ENCODE data around the gene TRPM3.

The TRPM3 gene

DNA sequence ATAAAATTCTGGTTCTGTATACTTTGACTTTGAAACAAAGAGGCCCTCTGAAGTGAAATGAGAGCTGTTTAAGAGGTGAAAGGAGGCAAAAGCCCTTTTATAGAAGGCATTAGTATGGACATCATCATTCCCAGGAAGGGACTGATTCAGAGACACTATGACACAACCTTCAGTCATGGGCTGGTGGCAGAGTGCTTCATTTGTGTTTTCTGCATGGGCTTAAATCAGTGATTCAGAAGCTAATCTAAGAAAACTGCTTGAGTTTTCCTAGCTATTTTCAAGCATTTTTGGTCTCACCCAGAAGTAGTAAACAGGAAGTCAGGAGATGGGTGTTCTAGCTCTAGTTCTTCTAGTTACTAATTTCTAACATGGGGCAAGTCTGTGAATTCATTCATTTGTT is 288.9 kb downstream of the TRPM3 start:
- H3K4me3 ChIP-seq (ENCODE audit: low read depth, low read length): no peak overlapping the region
- TF ChIP-seq, protein P1, sequence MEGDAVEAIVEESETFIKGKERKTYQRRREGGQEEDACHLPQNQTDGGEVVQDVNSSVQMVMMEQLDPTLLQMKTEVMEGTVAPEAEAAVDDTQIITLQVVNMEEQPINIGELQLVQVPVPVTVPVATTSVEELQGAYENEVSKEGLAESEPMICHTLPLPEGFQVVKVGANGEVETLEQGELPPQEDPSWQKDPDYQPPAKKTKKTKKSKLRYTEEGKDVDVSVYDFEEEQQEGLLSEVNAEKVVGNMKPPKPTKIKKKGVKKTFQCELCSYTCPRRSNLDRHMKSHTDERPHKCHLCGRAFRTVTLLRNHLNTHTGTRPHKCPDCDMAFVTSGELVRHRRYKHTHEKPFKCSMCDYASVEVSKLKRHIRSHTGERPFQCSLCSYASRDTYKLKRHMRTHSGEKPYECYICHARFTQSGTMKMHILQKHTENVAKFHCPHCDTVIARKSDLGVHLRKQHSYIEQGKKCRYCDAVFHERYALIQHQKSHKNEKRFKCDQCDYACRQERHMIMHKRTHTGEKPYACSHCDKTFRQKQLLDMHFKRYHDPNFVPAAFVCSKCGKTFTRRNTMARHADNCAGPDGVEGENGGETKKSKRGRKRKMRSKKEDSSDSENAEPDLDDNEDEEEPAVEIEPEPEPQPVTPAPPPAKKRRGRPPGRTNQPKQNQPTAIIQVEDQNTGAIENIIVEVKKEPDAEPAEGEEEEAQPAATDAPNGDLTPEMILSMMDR (IDR thresholded peaks at IDR 0.05; ENCODE audit: borderline replicate concordance, insufficient read depth, low read depth, low read length): no peak

DNA sequence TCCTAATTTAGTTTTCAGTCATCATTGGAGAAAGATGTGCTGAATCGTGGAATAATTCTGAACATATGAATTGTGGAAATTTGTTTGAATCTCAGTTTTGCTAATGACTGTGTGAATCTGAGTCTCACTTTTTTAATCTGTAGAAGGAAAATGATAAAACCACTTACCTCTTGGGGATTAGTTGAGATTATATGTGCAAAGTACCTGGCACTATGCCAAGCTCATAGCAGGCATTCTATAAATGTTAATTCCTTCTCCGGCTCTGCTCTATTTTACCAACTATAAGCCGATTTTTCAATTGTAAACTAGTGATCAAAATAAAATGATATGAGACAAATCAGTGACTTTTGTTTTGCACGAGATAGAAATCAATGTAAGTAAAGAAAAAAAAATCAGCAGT is 290.8 kb downstream of the TRPM3 start:
- TF ChIP-seq, protein P1 (IDR thresholded peaks at IDR 0.05; ENCODE audit: borderline replicate concordance, insufficient read depth, low read depth, low read length): no peak
- H3K4me3 ChIP-seq (ENCODE audit: low read depth, low read length): no peak overlapping the region

DNA sequence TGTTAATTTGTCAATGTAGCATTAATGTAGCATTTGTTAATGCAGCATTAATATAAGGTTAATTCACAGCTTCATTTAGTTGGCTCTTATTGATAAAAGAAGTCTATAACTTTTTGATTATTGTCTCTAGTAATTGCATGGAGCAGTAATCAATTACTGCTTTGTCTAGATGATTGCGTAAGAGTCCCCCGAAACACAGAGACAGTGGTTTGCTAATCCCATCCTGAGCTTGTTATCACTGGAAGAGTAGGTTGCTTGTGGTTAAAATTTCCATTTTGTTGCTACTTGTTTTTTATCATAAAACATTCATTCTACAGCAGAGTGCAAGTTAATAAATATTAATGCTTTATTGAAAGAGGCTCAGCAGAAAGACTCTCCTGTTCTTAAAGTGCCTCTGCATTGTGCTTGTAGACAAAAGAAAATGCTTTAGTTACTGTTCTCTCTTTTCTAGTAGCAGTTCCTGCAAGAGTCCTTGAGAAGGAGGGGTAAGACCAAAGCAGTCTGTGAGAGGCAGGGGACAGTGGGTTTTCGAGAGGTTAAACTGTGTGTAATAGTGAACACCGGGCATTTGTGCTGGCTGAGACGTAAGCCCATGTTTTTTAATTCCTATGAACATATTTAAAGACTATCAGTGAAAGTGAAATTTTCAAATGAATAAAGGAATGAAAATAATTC is 291.7 kb downstream of the TRPM3 start:
- H3K4me3 ChIP-seq (ENCODE audit: low read depth, low read length): no peak overlapping the region
- TF ChIP-seq, protein P1 (IDR thresholded peaks at IDR 0.05; ENCODE audit: borderline replicate concordance, insufficient read depth, low read depth, low read length): no peak

DNA sequence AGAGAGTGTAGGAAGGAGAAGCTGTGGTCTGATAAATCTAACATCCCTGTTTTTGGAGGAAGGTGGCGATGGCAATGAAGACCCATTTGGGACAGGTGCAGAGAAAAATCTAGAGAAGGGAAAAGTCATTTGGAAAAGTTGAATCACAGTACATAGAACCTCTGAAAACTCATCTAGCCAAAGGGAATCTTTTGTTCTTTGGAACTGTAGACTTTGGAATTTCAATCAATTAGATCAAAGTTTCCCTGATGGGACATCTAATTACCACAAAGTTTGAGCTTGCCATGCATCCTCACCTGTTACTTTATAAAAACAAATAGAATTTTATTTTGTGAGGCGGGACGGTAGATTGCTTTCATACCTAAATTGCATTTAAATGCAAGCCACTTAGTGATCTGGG is 294.9 kb downstream of the TRPM3 start:
- TF ChIP-seq, protein P1 (IDR thresholded peaks at IDR 0.05; ENCODE audit: borderline replicate concordance, insufficient read depth, low read depth, low read length): no peak
- no peak overlapping the region for H3K4me3 ChIP-seq (ENCODE audit: low read depth, low read length)

DNA sequence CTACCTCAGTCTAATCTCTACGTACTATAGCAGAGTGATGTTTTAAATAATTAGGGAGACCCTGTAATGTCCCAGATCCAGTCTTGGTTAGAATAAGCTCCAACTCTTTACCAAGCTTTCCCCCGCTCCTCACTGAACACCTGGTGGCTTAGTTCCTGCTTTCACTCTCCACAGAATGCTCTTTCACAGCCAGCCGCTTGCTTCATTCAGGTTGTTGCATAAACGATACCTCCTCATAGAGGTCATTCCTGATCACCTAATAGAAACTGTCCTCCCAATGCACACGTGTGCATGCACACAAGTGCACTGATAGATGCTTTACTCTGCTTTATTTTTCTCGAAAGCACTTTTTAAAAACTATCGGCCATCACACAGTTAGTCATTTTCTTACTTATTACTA is 298.1 kb downstream of the TRPM3 start:
- no peak overlapping the region for H3K4me3 ChIP-seq (ENCODE audit: low read depth, low read length)
- TF ChIP-seq, protein P1 (IDR thresholded peaks at IDR 0.05; ENCODE audit: borderline replicate concordance, insufficient read depth, low read depth, low read length): no peak

DNA sequence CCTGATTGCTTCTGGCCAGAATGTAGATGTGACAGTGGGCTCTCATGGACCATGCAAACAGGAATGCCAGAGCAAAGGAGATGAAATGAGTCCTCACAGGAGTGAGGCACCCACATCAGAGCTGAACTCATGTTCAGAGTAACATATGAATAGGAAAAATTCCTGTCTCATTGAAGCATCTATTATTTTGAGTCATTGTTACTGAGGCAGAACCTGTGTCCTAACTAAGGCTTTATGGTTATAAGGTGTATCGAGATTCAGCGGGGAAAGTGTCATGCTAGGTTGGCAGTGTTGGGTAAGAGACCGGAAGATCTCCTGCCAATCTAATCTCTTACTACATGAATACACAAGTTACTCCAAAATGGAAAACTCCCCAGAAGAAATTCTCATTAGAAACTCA is 304.1 kb downstream of the TRPM3 start:
- no peak overlapping the region for H3K4me3 ChIP-seq (ENCODE audit: low read depth, low read length)
- TF ChIP-seq, protein P1 (IDR thresholded peaks at IDR 0.05; ENCODE audit: borderline replicate concordance, insufficient read depth, low read depth, low read length): no peak

DNA sequence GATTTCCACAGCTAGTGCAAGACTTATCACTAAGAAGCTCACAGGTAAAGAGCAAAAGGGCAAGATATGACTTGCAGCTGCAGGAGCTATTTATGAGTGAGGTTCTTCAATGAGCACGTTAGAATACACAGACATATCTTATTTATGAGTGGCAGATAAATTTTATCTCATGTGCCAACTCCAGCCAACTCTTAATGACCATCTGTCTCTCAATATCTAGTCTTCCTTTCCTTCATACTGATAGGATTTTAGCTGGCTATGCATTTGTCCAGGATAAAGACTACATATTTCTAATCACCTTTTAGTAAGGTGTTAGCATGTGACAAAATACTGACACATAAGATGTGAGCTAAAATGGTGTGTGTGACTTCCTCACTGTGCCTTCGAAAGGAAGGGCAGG is 304.5 kb downstream of the TRPM3 start:
- TF ChIP-seq, protein P1 (IDR thresholded peaks at IDR 0.05; ENCODE audit: borderline replicate concordance, insufficient read depth, low read depth, low read length): no peak

More for the DNA sequence above, 304.5 kb downstream of the TRPM3 start:
- no peak overlapping the region for H3K4me3 ChIP-seq (ENCODE audit: low read depth, low read length)
